ENCODE results near the gene ALDH1A2. TPM values are rescaled to one million over a fixed set of nuclear protein-coding genes. Genes with fewer than 3 reads are reported as not detected.

ALDH1A2 gene
- total RNA-seq, 1 donor = 2.1 TPM

- no peak for TF ChIP-seq CTCF (IDR thresholded peaks at IDR 0.05; ENCODE audit: insufficient read depth, low read length)
- no peak for DNase-seq (ENCODE audit: low read depth)
Measured at GRCh38 chr15:58062983-58063382, 2.5 kb downstream of the ALDH1A2 start.

DNA sequence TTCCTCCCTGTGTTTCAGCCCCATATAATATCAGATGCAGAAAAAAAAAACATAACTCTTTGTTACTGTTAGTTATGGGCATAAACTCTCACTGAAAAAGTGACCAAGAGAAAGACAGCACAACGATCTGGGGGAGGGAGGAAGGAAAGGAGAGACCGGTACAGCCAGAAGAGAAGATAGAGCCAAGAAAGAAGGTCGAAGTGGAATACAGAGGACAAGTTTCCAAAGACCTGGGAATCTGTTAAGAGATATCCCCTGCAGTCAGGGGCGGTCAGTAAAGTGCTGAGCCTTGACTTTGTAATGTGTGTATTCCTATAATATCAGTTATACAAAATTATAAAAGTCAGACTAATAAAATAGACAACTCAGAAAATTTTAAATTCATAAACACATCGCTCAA lies 3.3 kb downstream of the ALDH1A2 start:
- no peak for TF ChIP-seq CTCF (IDR thresholded peaks at IDR 0.05; ENCODE audit: insufficient read depth, low read length)
- H3K4me3 ChIP-seq (ENCODE audit: low read depth, low read length) = no peak overlapping the region
- no peak for DNase-seq (ENCODE audit: low read depth)

More at GRCh38 chr15:58062983-58063382, 2.5 kb downstream of the ALDH1A2 start:
- no peak overlapping the region for H3K4me3 ChIP-seq (ENCODE audit: low read depth, low read length)

GRCh38 chr15:58060575-58060974 lies 4.9 kb downstream of the ALDH1A2 start:
- H3K4me3 ChIP-seq (ENCODE audit: low read depth, low read length) = no peak overlapping the region
- no peak for DNase-seq (ENCODE audit: low read depth)
- no peak for TF ChIP-seq CTCF (IDR thresholded peaks at IDR 0.05; ENCODE audit: insufficient read depth, low read length)

DNA sequence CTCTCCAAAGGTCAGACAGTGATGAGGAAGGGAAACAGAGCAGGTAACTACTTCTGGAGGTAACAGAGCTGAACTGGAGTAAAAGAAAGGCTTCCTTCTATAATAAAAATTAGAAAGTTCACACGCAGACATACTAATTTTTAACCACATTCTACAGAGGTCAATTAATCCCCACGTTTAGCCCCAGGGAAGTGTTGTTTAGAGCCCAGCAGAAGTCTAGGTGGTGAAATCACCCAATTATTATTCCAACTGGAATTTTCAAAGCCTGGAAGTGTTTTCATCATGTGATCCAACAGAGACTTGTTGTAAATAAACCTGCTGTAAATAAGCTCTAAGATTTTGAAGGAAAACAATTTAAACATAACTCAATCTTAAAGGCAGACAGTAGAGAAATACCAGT lies 6.8 kb downstream of the ALDH1A2 start:
- no peak overlapping the region for H3K4me3 ChIP-seq (ENCODE audit: low read depth, low read length)
- no peak for DNase-seq (ENCODE audit: low read depth)
- TF ChIP-seq CTCF (IDR thresholded peaks at IDR 0.05; ENCODE audit: insufficient read depth, low read length) = no peak

DNA sequence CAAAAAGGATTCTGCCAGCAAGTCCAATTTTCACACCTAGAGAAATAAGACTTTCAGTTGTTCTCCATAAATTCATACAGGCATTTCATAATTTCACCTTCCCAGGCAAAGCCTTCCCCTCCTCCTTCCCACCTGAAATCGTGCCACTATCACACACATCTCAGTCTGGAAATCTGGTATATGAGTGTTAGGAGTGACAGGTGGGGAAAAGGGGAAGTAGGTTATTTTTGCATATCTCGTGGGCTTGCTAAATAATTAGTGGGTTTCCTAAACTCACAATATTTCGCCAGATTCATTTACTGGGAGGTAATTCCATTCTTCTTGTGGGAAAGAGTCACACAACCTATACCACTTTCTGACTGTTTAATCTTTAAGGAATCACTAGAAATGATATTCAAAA lies 7.4 kb downstream of the ALDH1A2 start:
- H3K4me3 ChIP-seq (ENCODE audit: low read depth, low read length) = no peak overlapping the region
- DNase-seq (ENCODE audit: low read depth) = no peak
- TF ChIP-seq CTCF (IDR thresholded peaks at IDR 0.05; ENCODE audit: insufficient read depth, low read length) = no peak

DNA sequence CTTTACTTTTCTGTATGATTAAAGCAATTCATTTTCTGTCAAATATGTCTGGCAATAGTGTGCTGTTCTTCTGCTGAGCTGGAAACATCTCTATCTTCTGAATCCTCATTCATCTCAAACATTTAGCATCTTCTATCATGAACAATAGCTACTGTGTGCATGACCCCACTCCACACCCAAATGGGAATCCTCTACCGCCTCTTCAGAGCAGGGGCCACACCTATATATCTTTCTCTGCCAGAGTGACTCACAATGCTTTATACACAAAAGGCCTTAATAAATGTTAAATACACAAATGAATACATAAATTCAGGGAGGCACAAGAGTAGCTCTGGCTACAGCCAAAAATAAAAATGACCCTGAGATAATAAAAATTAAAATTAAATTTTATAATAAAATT lies 8.0 kb downstream of the ALDH1A2 start:
- no peak for TF ChIP-seq CTCF (IDR thresholded peaks at IDR 0.05; ENCODE audit: insufficient read depth, low read length)
- no peak overlapping the region for H3K4me3 ChIP-seq (ENCODE audit: low read depth, low read length)
- DNase-seq (ENCODE audit: low read depth) = no peak

- TF ChIP-seq CTCF (IDR thresholded peaks at IDR 0.05; ENCODE audit: insufficient read depth, low read length) = peak; percentile 32
- DNase-seq (ENCODE audit: low read depth) = no peak
- no peak overlapping the region for H3K4me3 ChIP-seq (ENCODE audit: low read depth, low read length)
Measured at GRCh38 chr15:58056015-58056414, 9.5 kb downstream of the ALDH1A2 start.

Data from fibroblast of the aortic adventitia (primary cell).